Muscle layer of colon (tissue), 2 donors: Measurements from ENCODE around the gene PLCZ1.
"Not testable (repeated sequence)": the region's sequence is repeated elsewhere in the genome, so short reads cannot be mapped to it uniquely, and the experiment has no call there.

Experiments used
- H3K27ac ChIP-seq: one replicate; pipeline ENCODE4 v1.7.0; 2013; ENCODE audit warnings: low read depth, mild to moderate bottlenecking, low read length, moderate library complexity
- H3K27me3 ChIP-seq, 2 donors: one replicate each; pipeline ENCODE4 v1.7.0; 2013; ENCODE audit warnings: low read length in 2 of 2, mild to moderate bottlenecking in 2 of 2; ENCODE audit not compliant: insufficient read depth in 2 of 2, control insufficient read depth in 1 of 2
- H3K36me3 ChIP-seq: one replicate; pipeline ENCODE4 v1.7.0; 2013; ENCODE audit warnings: mild to moderate bottlenecking, low read length; ENCODE audit not compliant: insufficient read depth
- H3K4me1 ChIP-seq: one replicate; pipeline ENCODE4 v1.7.0; 2013; ENCODE audit warnings: mild to moderate bottlenecking, low read length; ENCODE audit not compliant: insufficient read depth
- H3K4me3 ChIP-seq, 2 donors: one replicate each; pipeline ENCODE4 v1.7.0; 2013; ENCODE audit warnings: low read length in 2 of 2, low read depth in 1 of 2, mild to moderate bottlenecking in 1 of 2, moderate library complexity in 1 of 2
- H3K9ac ChIP-seq: one replicate; pipeline ENCODE4 v1.7.0; 2013; ENCODE audit warnings: low read length
- H3K9me3 ChIP-seq: one replicate; pipeline ENCODE4 v1.7.0; 2013; ENCODE audit warnings: mild to moderate bottlenecking, low read length
- donor health status: abdominal sarcoma.
- donor health status: Adenocarcinoma of cecum.

The PLCZ1 gene

GRCh38 chr12:18700271-18700670, 37.5 kb downstream of the PLCZ1 start:
- no peaks in the 10 kb centered on the region for H3K4me1 ChIP-seq
- no peaks in the 10 kb centered on the region for H3K9me3 ChIP-seq
- H3K36me3 ChIP-seq, result no peaks in the 10 kb centered on the region
- H3K9ac ChIP-seq, result no peak overlapping the region
- H3K4me3 ChIP-seq, result no peak overlapping the region
- H3K27me3 ChIP-seq, result no peaks in the 10 kb centered on the region
- no peak overlapping the region for H3K27ac ChIP-seq

- Histone ChIP-seq H3K27ac (no peak overlapping the region), H3K9me3 (no peaks in the 10 kb centered on the region), H3K4me3 (no peak overlapping the region), H3K4me1 (no peaks in the 10 kb centered on the region), H3K27me3 (no peaks in the 10 kb centered on the region), H3K9ac (no peak overlapping the region), H3K36me3 (no peaks in the 10 kb centered on the region)
Measured at GRCh38 chr12:18696971-18697602, 40.7 kb downstream of the PLCZ1 start.

GRCh38 chr12:18693986-18694385, 43.8 kb downstream of the PLCZ1 start:
- H3K27me3 ChIP-seq, H3K4me1 ChIP-seq, H3K9ac ChIP-seq, H3K36me3 ChIP-seq, H3K4me3 ChIP-seq, H3K9me3 ChIP-seq, H3K27ac ChIP-seq: not testable (repeated sequence)

GRCh38 chr12:18690653-18691052, 47.2 kb downstream of the PLCZ1 start:
- H3K4me1 ChIP-seq, result no peaks in the 10 kb centered on the region
- no peak overlapping the region for H3K4me3 ChIP-seq
- H3K36me3 ChIP-seq, result no peaks in the 10 kb centered on the region
- H3K9me3 ChIP-seq, result no peaks in the 10 kb centered on the region
- no peak overlapping the region for H3K9ac ChIP-seq
- no peak overlapping the region for H3K27ac ChIP-seq
- H3K27me3 ChIP-seq, result no peaks in the 10 kb centered on the region

- Histone ChIP-seq H3K27ac (no peak overlapping the region), H3K4me1 (no peaks in the 10 kb centered on the region), H3K9ac (no peak overlapping the region), H3K9me3 (no peaks in the 10 kb centered on the region), H3K4me3 (no peak overlapping the region), H3K36me3 (no peaks in the 10 kb centered on the region), H3K27me3 (no peaks in the 10 kb centered on the region)
Measured at GRCh38 chr12:18689771-18690170, 48.0 kb downstream of the PLCZ1 start.

- Histone ChIP-seq H3K36me3 (no peaks in the 10 kb centered on the region), H3K4me3 (no peak overlapping the region), H3K9me3 (no peaks in the 10 kb centered on the region), H3K27ac (no peak overlapping the region), H3K4me1 (no peaks in the 10 kb centered on the region), H3K9ac (no peak overlapping the region), H3K27me3 (no peaks in the 10 kb centered on the region)
Measured at GRCh38 chr12:18684430-18684829, 53.4 kb downstream of the PLCZ1 start.

GRCh38 chr12:18683327-18684013, 54.3 kb downstream of the PLCZ1 start:
- Histone ChIP-seq H3K9ac (no peak overlapping the region), H3K27ac (no peak overlapping the region), H3K4me3 (no peak overlapping the region), H3K9me3 (no peaks in the 10 kb centered on the region), H3K36me3 (no peaks in the 10 kb centered on the region), H3K4me1 (no peaks in the 10 kb centered on the region), H3K27me3 (no peaks in the 10 kb centered on the region)

- Histone ChIP-seq H3K27me3 (no peaks in the 10 kb centered on the region), H3K4me1 (no peaks in the 10 kb centered on the region), H3K36me3 (no peaks in the 10 kb centered on the region), H3K9me3 (no peaks in the 10 kb centered on the region), H3K27ac (no peak overlapping the region), H3K9ac (no peak overlapping the region), H3K4me3 (no peak overlapping the region)
Measured at GRCh38 chr12:18681818-18682217, 56.0 kb downstream of the PLCZ1 start.

GRCh38 chr12:18676996-18677588, 60.7 kb downstream of the PLCZ1 start:
- no peak overlapping the region for H3K9ac ChIP-seq
- H3K27me3 ChIP-seq, result no peaks in the 10 kb centered on the region
- H3K4me1 ChIP-seq, result no peaks in the 10 kb centered on the region
- no peaks in the 10 kb centered on the region for H3K36me3 ChIP-seq
- no peaks in the 10 kb centered on the region for H3K9me3 ChIP-seq
- no peak overlapping the region for H3K27ac ChIP-seq
- no peak overlapping the region for H3K4me3 ChIP-seq

- Histone ChIP-seq H3K9me3 (no peaks in the 10 kb centered on the region), H3K27ac (no peak overlapping the region), H3K4me3 (no peak overlapping the region), H3K4me1 (no peaks in the 10 kb centered on the region), H3K27me3 (no peaks in the 10 kb centered on the region), H3K36me3 (no peaks in the 10 kb centered on the region), H3K9ac (no peak overlapping the region)
Measured at GRCh38 chr12:18676141-18676540, 61.7 kb downstream of the PLCZ1 start.

- H3K4me1 ChIP-seq, result no peaks in the 10 kb centered on the region
- H3K9ac ChIP-seq, result no peak overlapping the region
- no peak overlapping the region for H3K4me3 ChIP-seq
- H3K36me3 ChIP-seq, result no peaks in the 10 kb centered on the region
- no peak overlapping the region for H3K27ac ChIP-seq
- no peaks in the 10 kb centered on the region for H3K27me3 ChIP-seq
- H3K9me3 ChIP-seq, result peaks cover 6% of the 10 kb centered on the region
Measured at GRCh38 chr12:18658829-18659228, 79.0 kb downstream of the PLCZ1 start.

- Histone ChIP-seq H3K27ac (no peak overlapping the region), H3K9me3 (peaks cover 6% of the 10 kb centered on the region), H3K4me3 (no peak overlapping the region), H3K4me1 (no peaks in the 10 kb centered on the region), H3K27me3 (no peaks in the 10 kb centered on the region), H3K9ac (no peak overlapping the region), H3K36me3 (no peaks in the 10 kb centered on the region)
Measured at GRCh38 chr12:18658179-18658578, 79.6 kb downstream of the PLCZ1 start.
